DMS 273 (cell line): Measurements from ENCODE around the gene CRYGN.

ENCODE experiments used
- DNase-seq: peaks from one replicate; lab custom pipeline; 2025; ENCODE audit not compliant: unreplicated experiment; lab: John Stamatoyannopoulos, UW

Gene CRYGN

DNA sequence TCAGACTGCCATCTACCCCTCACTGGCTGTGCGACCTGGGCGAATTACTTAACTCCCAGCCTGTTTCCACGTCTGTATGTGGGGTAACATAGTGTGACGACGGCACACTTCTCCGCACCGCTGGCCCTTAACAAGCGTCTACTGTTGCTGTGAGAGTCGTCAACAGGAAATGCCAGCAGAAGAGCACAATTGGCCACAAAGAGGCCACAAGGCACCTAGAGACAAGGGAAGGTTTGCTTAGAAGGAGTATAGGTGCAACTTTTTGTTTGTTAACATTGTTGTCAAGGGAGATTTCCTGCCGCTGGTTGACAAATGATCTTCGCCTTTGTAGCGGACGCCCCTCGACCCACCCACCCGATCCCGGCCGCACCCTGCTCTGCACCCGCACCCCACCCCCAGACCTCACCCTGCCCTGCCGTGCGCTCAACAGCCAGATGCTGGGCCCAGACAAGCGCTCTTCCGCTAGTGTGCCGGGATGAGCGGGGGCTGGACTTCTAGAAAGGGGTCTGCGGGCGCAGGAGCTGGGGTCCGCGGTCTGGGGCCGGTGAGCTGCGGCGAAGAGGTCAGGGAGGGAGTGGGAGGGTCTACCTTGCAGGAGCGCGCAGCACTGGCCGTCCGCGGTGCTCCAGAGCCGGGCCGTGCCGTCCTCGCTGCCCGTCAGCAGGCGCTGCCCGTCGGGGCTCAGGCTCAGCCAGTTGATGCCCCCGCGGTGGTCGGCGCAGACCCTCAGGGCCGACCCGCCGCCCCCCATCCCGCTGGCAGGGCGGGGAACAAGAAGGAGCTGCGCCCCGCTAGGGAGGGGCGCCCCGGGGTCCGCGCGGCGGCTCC, 30.9 kb downstream of the CRYGN start:
- DNase-seq = no peak

DNA sequence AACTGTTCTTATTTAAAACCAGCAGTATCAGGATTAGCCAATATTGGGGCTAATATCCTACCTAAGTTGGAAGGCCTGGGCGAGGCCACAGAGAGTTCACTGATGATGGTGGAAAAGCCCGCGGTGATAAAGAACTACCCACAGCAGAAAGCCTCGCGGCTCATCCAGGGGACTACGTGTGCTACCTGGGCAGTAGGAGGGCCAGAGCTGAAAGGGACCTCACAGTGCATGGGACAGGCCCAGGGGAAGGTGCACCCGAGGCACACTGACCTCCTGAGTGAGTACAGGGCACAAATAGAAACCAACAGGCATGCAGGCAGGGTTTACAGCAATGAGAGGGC, 31.5 kb downstream of the CRYGN start:
- no peak for DNase-seq

DNA sequence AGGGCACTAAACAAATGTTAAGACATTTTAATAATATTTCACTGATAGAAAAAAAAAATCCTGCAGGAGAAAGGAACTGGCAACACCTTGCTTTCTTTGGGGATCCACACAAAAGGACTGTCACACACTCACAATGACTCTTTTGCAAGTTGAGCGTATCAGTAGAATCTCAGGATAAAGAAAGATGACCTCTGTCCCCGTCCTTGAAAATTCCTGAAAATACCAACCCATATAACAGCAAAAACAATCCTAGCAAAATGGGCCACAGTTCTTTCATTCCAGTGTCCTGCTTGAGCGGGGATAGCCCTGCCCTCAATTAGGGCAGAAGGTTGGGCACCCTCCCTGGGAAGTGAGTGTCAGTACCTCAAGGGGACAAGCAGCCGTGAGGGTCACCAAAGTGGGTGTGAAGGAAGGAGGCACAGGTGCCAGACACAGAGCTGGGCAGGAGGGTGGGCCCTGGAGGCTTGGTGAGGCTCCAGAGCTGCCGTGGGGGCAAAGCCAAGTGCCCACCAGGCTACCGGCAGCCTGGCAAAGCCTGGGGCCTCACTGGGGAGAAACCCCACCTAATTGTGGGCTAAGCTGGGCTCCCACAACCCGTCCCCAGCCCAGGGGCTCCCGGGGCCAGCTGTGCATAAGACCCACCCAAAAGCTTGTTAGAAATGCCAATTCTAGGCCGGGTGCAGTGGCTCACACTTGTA, 32.9 kb downstream of the CRYGN start:
- DNase-seq = no peak

DNA sequence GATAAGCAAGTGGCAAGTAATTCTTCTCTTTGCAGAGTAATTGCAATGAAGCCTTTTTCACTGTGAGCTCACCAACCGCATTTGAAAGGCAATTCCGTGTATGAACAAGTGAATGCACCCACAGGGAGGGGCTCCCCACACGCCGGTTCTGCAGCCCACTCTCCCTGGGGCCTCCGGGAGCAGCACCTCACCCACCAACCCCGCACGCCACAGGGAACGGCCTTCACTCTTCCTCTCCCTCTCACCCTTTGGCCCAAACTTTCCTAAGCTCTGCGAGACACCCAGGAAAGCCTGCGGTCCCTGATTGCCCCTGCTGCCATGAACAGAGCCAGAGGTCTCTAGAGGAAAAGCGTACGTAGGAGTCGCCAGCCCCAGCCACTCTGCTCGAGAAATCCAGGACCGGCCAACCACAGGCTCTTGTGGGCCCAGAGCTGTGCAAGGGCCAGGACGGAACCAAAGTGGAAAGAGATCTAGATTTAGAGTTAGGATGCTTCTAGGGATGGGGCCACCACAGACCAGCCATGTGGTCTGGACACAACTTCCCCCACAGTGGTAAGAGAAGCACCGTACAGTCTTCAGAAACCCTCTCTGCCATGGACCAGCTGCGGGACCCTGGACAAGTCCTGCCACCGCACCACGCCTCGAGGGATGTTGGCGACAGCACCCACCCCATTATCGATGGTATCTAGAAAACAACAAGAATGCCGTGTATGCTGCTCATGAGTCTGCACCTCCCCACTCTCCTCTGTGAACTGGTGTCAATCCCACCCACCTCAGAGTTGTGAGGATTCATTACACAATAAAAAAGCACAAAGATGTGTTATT, 33.7 kb downstream of the CRYGN start:
- no peak for DNase-seq

DNA sequence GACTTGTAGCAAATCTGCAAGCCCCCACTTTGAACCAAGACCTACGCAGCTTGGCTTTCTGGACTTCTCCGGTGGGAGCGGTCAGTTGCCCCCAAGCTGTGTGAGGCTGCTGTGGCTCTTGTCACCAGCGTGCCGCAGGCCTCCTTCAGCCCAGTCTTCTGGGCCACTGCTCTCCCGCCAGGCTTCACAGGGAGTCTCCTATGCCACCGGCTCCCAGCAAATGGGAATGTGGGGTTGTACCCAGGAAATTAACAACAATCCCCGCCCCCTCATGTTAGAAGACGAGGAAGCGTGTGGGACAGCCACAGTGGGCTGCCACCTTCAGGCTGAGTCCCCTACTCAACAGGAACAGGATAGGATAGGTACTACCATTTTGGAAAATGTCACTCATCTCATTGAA, 34.4 kb downstream of the CRYGN start:
- no peak for DNase-seq

DNA sequence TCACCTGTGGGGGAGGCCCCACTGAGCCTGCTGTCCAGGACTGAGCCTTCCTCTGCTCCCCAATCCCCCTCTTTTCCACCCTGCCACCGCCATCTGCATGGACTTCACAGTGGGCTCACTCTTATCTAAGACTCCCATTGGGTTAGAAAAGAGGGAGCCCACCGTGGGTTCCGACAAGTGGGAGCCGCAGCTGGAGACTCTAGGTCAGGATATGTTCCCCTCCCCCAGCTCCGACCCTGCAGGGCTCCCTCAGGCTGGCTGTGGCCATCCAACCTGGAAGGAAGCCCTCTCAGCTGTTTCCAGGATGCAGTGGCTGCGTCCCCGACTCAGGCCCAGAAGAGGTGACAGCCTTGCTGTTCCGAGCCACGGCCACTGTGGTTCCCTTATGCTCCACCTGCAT, 34.9 kb downstream of the CRYGN start:
- no peak for DNase-seq

DNA sequence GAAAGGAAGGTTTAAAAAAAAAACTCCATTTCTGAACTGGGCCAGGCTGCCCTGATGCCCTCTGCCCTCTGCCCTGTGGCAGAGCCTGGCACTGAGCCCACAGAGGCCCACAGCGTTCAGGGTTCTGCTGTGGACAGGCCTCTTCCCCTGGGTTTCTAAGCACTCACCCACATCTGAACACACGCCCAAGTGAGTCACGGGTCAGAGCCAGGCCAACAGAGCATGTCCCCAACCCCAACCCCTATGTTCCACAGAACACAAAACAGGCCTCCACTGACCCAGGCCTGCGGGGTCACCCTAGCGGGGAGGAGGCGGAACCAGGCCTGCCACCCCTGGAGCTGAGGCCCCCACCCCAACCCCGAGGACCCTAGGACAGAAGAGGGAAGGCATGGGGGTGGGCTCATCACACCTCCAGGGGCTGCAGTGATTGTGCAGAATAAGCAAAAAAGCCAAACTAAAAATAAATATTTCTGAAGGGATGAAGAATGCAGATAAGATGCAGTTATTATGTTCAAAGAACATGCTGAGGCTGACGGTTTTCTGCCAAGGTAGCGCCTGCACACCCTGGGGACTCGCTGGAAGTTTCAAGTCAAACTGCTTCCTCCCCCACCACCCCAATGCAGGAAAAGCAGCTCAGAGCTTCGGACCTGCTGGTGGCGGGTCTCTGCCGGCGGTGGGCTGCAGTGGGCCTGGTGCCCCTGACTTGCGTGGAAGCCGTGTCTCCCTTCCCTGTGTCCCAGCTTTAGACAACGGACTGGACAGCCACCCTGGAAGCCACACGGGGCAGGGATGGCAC, 35.5 kb downstream of the CRYGN start:
- no peak for DNase-seq

DNA sequence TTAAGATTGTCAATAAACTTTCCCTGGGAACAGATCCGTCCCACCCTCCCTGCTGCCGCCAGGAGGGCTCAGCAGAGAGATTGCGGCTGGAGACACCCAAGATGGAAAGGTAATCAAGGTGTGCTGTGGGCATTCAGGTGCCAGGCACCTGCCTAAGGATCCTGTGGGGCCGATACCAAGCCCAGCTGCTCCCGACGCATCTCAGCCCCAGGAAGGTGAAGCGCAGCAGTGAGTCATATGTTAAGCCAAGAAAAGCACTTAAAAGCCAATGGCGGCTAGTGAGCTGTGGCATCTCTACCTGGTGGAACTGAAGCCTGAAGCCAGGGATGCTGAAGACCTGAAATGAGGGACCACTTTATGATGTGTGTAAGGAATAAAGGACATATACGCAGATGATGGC, 36.2 kb downstream of the CRYGN start:
- no peak for DNase-seq

DNA sequence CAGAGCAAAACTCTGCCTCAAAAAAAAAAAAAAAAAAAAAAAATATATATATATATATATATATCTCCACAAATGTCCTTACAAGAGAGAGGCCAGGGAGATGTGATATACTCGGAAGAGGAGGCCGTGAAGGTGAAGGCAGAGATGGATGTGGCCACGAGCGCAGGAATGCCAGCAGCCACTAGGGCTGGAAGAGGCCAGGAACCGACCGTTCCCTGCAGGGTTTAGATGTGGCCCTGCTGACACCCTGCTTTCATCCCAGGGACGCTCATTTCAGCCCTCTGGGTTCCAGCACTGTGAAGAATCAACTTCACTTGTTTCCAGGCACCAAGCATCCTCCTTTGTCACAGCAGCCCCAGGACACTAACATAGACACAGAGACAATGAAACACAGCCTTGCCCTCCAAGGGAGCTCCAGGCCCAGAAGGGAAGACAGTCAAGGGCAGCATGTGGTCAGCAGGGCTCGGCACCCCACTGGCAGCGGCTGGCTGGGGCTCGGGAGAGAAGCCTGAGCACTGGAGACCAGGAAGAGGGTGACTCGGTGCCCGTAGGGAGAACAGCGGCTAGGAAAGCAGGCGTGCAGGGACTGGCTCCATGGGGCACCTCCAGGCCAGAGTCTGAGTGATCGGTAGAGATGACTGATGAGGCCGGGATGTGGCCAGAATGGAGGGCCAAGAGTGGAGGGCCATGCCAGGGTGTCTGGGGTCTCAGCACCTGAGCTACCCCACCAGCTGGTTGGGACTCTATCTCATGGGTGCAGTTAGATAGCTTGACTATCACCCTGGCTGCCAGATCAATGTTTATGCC, 37.7 kb downstream of the CRYGN start:
- DNase-seq = no peak

DNA sequence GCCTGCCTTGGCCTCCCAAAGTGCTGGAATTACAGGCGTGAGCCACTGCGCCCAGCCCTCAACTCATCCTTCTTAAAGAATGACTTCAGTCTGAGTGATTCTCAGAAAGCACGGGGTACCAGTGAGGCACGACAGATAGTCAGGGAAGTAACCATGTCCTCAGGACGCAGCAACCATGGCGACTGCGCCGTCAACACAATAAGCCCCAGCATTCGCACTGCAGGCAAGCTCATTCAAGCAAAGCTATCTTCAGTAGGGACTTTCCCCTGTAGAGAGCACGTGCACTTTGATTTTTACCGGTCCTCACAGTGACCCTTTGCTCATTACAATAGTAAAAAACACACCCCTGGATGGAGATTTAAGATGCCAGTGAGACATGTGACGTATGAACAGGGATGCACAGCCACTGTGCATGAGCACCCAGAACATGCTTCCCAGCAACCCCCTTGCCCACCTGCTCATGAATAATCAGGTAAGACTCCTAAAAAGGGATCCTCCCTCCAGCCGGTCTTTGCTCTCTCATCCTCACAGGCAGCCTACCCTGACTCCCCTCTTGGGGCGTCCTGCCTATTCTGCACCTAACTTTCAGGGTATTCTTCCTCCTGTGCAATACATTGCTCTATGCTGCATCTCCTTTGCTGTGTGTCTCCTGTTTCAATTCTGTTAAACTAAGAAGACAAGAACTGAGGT, 39.2 kb downstream of the CRYGN start:
- no peak for DNase-seq

DNA sequence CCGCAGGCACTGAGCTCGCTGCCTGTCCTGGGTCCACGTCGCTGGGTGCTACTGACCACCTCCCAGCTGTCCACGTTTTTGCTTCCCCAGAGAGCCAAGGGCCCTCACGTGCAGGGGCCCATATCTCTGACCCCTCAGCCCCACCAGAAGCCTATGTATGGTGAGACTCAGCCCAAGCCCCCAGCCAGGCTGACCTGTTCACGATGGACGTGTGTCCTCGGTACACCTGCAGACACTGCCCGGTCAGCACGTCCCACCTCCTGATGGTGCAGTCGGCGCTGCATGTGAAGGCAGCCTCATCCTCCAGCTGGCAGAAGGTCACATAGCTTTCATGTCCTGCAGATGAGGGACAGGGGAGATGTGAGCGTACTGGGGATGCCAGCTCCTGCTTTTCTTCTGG, 40.0 kb downstream of the CRYGN start:
- no peak for DNase-seq

DNA sequence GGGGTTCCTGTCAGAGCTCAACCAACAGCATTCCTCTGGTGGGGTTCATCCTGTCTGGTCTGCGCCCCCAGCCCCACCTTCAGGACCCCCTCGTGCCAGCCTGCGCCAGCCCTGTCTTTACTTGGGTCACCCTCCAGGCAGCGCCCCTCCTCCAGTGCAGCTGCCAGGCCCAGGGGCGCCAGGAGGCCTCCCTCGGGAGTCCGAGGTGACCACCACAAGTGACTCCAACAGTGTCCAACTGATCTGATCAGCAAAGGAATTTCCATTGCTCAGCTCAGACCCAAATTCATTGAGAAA, 40.7 kb downstream of the CRYGN start:
- no peak for DNase-seq

DNA sequence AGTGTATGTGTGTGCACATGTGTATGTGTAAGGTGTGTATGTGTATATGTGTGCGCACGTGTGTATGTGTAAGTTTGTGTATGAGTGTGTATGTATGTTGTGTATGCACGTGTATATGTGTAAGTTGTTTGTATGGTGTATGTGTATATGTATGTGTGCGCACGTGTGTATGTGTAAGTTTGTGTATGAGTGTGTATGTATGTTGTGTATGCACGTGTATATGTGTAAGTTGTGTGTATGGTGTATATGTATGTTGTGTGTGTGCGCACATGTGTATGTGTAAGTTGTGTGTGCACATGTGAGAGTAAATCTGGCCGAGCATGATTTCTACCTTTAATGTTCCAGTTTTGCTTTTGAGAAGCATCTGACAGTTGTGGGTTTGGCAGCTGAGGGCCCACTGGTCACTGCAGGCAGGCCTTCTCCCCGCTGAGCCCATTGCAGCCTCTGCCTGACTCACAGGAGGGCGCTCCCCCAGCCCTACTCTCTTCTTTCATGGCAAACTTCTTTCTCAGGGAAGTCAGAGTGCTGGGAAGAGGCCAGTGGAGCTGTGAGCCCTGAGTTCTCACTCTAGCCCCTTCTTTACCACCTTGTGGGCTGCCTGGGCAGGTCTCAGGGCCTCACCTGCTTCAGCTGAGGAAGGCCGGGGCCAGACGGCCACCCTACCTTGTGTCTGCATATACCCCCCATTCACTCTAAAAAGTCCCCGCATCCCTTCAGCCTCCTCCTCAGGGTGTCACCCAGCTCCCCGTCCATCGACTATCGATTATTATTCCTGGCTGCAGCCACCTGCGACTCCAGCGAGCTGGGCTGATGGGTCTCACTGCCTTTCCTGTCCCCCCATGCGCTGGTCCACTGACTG, 41.3 kb downstream of the CRYGN start:
- DNase-seq = peak; percentile 31

DNA sequence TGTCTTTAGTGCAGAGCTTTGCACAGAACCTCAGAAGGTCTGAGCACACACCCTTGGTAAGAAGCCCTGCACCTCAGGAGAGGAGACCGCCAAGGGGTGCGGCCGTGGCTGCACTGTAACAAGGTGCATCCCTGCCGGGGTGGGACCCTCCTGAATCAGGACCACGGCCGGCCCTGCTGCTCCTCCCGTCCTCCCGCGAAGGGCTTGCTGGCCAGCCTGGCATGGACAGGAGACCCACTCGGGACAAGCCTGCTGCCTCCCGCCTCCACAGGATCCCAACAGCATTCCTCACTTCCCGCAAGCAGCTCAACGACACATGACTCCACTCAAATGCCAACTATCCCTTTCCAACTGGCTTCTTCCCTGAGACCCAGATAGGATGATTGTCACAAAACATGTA, 42.9 kb downstream of the CRYGN start:
- no peak for DNase-seq

DNA sequence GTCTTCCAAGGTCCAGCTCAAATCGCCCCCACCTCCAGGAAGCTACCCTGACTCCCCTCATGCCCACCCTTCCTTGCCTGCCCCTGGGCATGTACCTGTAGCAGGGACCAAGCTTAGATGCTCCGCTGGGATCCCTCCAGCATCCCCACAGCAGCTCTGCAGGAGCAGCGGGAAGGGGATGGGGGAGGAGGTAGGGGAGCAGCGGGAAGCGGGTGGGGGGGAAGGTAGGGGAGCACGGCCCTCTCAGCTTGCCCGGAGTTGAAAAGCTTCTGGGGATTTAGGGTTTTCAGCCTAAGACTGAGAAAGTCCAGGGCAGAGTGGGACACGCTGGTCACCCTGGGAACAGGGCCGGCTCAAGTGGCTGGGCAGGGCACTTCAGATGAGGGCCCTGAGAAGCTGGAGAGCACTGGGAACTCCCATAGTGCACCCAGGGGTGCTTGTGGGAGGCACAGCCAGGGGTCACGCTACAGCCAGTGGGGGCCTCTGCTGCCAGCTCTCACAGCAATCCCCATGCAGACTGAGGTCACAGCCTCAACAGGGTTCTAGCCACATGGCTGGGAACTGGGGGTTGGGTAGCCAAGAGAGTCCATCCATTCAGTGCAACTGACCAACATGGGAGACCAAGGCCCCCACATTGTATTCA, 43.5 kb downstream of the CRYGN start:
- DNase-seq = no peak

DNA sequence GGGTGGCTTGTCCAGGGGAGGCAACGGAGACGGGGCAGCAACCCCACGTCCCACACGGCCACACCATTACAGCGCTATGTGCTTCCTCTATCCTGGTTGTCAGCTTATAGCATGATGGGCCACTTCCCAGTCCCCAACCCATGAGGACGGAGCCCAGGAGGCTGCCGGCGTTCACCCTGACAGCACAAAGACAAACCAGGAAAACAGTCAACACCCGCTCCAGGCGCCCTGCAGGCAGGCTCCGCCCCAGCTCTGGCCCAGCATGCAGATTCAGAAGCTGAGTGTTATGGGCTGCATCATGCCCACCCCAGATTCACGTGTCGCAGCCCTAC, 44.9 kb downstream of the CRYGN start:
- DNase-seq = no peak

DNA sequence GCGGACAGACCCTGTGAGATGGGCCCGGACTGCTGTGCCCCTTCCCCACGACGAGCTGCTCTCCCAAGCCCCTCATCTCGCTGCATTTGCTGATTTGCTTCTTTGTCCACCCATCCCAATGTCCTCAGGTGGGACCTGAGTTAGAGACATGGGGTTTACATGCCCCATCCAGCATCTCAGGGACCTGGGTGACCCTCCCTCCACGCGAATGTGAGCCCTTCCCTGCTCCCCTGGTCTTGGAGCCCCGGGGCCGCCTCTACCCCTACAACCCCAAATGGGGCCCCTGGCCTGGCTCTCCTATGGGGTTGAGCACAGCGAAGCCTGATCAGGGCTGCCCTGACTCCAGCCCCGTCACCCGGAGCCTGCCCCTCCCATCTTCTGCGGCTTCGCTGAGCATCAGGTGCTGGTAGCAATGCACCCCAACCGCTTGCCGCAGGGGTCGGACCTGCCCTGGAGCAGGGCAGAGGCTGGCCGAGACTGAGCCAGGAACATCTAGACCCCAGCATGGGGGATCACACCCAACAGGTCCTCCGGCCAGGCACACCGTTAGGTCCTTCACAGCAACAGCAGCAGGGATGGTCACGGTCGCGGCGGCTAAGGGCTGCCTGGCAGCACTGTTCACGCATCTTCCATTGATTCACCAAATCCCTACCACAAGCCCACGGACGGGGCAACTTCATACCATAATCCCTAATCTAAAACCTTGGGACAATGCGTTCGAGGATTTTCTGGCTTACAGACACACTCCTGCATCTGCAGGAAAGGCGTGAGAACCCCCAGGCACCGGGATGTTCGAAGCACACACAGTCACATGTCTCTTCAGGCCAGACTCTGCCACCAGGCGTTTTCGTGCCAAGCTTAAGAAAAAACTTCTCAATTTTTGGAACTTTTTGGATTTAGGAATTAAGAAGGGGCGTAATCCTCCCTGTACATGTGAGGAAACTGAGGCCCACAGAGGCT, 45.6 kb downstream of the CRYGN start:
- DNase-seq = no peak
